Measurements from ENCODE around the gene TTLL1. TPM values are rescaled to one million over a fixed set of nuclear protein-coding genes. Genes with fewer than 3 reads are reported as not detected.
A peak's percentile ranks its signal among the peaks of the same experiment; 100 is the strongest.

Gene TTLL1
- total and polyA plus RNA-seq, 2 donors from 2014 or later = 8.4 to 11.5 TPM

GRCh38 chr22:43039800-43040199, 49.4 kb downstream of the TTLL1 start:
- Histone ChIP-seq H3K4me1 (ENCODE audit: control insufficient read depth in 2 of 3, insufficient read depth in 2 of 3, low read depth in 1 of 3, low read length in 3 of 3) (no peaks in the 10 kb centered on the region), H3K27ac (ENCODE audit: low read depth in 2 of 2, low read length in 2 of 2) (no peak overlapping the region), H3K9ac (ENCODE audit: low read length in 3 of 3) (no peak overlapping the region), H3K36me3 (ENCODE audit: control insufficient read depth in 2 of 3, insufficient read depth in 3 of 3, low read length in 3 of 3) (no peaks in the 10 kb centered on the region), H3K9me3 (ENCODE audit: control insufficient read depth in 2 of 3, insufficient read depth in 1 of 3, low read length in 3 of 3) (no peaks in the 10 kb centered on the region), H3K27me3 (ENCODE audit: control insufficient read depth, insufficient read depth, low read length) (no peaks in the 10 kb centered on the region), H3K4me3 (ENCODE audit: low read length in 3 of 3) (no peak overlapping the region)
- FAIRE-seq = no peak
- intact Hi-C loops (cut with DNase I) = loop anchor here (10.0 kb wide), 1 partner anchor 175 kb away; no protein-coding TSS in a partner anchor
- TF ChIP-seq CTCF (IDR thresholded peaks at IDR 0.05; ENCODE audit: borderline replicate concordance, extremely low read depth, insufficient read depth) = no peak
- DNase-seq = peak in 4 of 5 donors; percentile 26 to 60 (median 46)

- no peak for FAIRE-seq
- Histone ChIP-seq H3K4me3 (ENCODE audit: low read length in 3 of 3) (no peak overlapping the region), H3K9ac (ENCODE audit: low read length in 3 of 3) (no peak overlapping the region), H3K27ac (ENCODE audit: low read depth in 2 of 2, low read length in 2 of 2) (no peak overlapping the region), H3K36me3 (ENCODE audit: control insufficient read depth in 2 of 3, insufficient read depth in 3 of 3, low read length in 3 of 3) (no peaks in the 10 kb centered on the region), H3K27me3 (ENCODE audit: control insufficient read depth, insufficient read depth, low read length) (no peaks in the 10 kb centered on the region), H3K4me1 (ENCODE audit: control insufficient read depth in 2 of 3, insufficient read depth in 2 of 3, low read depth in 1 of 3, low read length in 3 of 3) (no peaks in the 10 kb centered on the region), H3K9me3 (ENCODE audit: control insufficient read depth in 2 of 3, insufficient read depth in 1 of 3, low read length in 3 of 3) (no peaks in the 10 kb centered on the region)
- intact Hi-C loops (cut with DNase I) = loop anchor here (10.0 kb wide), 1 partner anchor 174 kb away; no protein-coding TSS in a partner anchor
- DNase-seq = no peak
- no peak for TF ChIP-seq CTCF (IDR thresholded peaks at IDR 0.05; ENCODE audit: borderline replicate concordance, extremely low read depth, insufficient read depth)
Measured at GRCh38 chr22:43038325-43038724, 50.9 kb downstream of the TTLL1 start.

- Histone ChIP-seq H3K27ac (ENCODE audit: low read depth in 2 of 2, low read length in 2 of 2) (no peak overlapping the region), H3K9me3 (ENCODE audit: control insufficient read depth in 2 of 3, insufficient read depth in 1 of 3, low read length in 3 of 3) (no peaks in the 10 kb centered on the region), H3K27me3 (ENCODE audit: control insufficient read depth, insufficient read depth, low read length) (no peaks in the 10 kb centered on the region), H3K4me3 (ENCODE audit: low read length in 3 of 3) (no peak overlapping the region), H3K9ac (ENCODE audit: low read length in 3 of 3) (no peak overlapping the region), H3K4me1 (ENCODE audit: control insufficient read depth in 2 of 3, insufficient read depth in 2 of 3, low read depth in 1 of 3, low read length in 3 of 3) (no peaks in the 10 kb centered on the region), H3K36me3 (ENCODE audit: control insufficient read depth in 2 of 3, insufficient read depth in 3 of 3, low read length in 3 of 3) (no peaks in the 10 kb centered on the region)
- FAIRE-seq = no peak
- TF ChIP-seq CTCF (IDR thresholded peaks at IDR 0.05; ENCODE audit: borderline replicate concordance, extremely low read depth, insufficient read depth) = no peak
- intact Hi-C loops (cut with DNase I) = loop anchor here (10.0 kb wide), 1 partner anchor 172 kb away; no protein-coding TSS in a partner anchor
- DNase-seq = peak in 4 of 5 donors; percentile 16 to 85 (median 58)
Measured at GRCh38 chr22:43036282-43036829, 52.8 kb downstream of the TTLL1 start.
